Measurements from ENCODE around the gene MSH5.

DNA sequence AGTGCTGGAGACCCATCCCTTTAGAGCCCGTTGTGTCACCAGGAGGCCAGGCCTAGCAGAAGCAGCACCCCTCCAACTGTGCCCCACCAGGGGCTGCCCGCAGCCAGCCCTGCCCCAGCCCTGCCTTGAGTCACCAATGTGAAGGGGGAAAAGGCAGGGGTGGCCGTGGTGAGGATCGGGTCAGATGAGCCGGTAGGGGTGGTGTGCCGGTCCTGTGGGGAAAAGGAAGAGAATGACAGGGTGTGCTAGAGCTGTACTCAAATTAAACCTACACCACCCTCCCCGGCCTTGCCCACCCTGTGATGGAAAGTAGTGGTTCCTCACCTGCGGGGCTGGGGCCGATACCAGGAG is 25.7 kb downstream of the MSH5 start:
- TF ChIP-seq, protein P1, sequence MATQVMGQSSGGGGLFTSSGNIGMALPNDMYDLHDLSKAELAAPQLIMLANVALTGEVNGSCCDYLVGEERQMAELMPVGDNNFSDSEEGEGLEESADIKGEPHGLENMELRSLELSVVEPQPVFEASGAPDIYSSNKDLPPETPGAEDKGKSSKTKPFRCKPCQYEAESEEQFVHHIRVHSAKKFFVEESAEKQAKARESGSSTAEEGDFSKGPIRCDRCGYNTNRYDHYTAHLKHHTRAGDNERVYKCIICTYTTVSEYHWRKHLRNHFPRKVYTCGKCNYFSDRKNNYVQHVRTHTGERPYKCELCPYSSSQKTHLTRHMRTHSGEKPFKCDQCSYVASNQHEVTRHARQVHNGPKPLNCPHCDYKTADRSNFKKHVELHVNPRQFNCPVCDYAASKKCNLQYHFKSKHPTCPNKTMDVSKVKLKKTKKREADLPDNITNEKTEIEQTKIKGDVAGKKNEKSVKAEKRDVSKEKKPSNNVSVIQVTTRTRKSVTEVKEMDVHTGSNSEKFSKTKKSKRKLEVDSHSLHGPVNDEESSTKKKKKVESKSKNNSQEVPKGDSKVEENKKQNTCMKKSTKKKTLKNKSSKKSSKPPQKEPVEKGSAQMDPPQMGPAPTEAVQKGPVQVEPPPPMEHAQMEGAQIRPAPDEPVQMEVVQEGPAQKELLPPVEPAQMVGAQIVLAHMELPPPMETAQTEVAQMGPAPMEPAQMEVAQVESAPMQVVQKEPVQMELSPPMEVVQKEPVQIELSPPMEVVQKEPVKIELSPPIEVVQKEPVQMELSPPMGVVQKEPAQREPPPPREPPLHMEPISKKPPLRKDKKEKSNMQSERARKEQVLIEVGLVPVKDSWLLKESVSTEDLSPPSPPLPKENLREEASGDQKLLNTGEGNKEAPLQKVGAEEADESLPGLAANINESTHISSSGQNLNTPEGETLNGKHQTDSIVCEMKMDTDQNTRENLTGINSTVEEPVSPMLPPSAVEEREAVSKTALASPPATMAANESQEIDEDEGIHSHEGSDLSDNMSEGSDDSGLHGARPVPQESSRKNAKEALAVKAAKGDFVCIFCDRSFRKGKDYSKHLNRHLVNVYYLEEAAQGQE (IDR thresholded peaks at IDR 0.05; ENCODE audit: insufficient read depth in 1 of 2, low read depth in 2 of 2, low read length in 1 of 2), result no peak
- TF ChIP-seq, protein P2, sequence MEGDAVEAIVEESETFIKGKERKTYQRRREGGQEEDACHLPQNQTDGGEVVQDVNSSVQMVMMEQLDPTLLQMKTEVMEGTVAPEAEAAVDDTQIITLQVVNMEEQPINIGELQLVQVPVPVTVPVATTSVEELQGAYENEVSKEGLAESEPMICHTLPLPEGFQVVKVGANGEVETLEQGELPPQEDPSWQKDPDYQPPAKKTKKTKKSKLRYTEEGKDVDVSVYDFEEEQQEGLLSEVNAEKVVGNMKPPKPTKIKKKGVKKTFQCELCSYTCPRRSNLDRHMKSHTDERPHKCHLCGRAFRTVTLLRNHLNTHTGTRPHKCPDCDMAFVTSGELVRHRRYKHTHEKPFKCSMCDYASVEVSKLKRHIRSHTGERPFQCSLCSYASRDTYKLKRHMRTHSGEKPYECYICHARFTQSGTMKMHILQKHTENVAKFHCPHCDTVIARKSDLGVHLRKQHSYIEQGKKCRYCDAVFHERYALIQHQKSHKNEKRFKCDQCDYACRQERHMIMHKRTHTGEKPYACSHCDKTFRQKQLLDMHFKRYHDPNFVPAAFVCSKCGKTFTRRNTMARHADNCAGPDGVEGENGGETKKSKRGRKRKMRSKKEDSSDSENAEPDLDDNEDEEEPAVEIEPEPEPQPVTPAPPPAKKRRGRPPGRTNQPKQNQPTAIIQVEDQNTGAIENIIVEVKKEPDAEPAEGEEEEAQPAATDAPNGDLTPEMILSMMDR (IDR thresholded peaks at IDR 0.05), result no peak

Data from Panc1 (cell line).